Right lobe of liver (tissue), 6 donors: ENCODE measurements around the gene PROK1. TPM values are rescaled to one million over a fixed set of nuclear protein-coding genes. Genes with fewer than 3 reads are reported as not detected.

Source experiments
- ATAC-seq, 4 donors: fragments of 200-7000 bp; cut with Tn5 transposase; one replicate each; pipeline ENCODE4 v1.9.1; 2020; ENCODE audit warnings: mild to moderate bottlenecking in 4 of 4, moderate library complexity in 4 of 4
- DNase-seq, 3 donors: peaks; one replicate each; pipeline ENCODE4 v3.0.0-alpha.2; 2020
- H3K27ac ChIP-seq, 3 donors: fragments of 200-600 bp; one replicate each; pipeline ENCODE4 v1.8.0; 2022
- H3K27me3 ChIP-seq, 2 donors: fragments of 200-600 bp; one replicate each; pipeline ENCODE4 v1.8.0; 2022
- H3K36me3 ChIP-seq, 4 donors: fragments of 200-600 bp; sonication (generic) in 1 of 4; one replicate each; pipeline versions ENCODE4 v1.5.1 to v1.8.0; 2017 to 2022; ENCODE audit warnings: control low read depth in 1 of 4
- H3K4me1 ChIP-seq, 4 donors: fragments of 200-600 bp; sonication (generic) in 1 of 4; one replicate each; pipeline versions ENCODE4 v1.5.1 to v1.8.0; 2017 to 2022; ENCODE audit warnings: control low read depth in 1 of 4
- H3K4me3 ChIP-seq, 3 donors: fragments of 200-600 bp; one replicate each; pipeline ENCODE4 v1.8.0; 2022
- H3K9me3 ChIP-seq, 4 donors: fragments of 200-600 bp; sonication (generic) in 1 of 4; one replicate each; pipeline versions ENCODE4 v1.5.1 to v1.8.0; 2017 to 2022; ENCODE audit warnings: control low read depth in 1 of 4
- CTCF ChIP-seq, 4 donors: fragments of 200-600 bp in 3 of 4; fragments of 450-650 bp in 1 of 4; IDR thresholded peaks; one replicate each; pipeline versions ENCODE4 v1.5.1 to v1.8.0; 2016 to 2022; ENCODE audit warnings: antibody characterized with exemption in 4 of 4, mild to moderate bottlenecking in 2 of 4
- POLR2A ChIP-seq: fragments of 450-650 bp; IDR thresholded peaks from one replicate; pipeline ENCODE4 v1.6.1; 2017; ENCODE audit warnings: antibody characterized with exemption, mild to moderate bottlenecking
- WGBS: methylation state at CpG from one replicate; pipeline ENCODE4 v1.1.6; 2018; ENCODE audit warnings: low coverage, low lambda C conversion rate; ENCODE audit not compliant: insufficient coverage; ENCODE audit errors: missing lambda C conversion rate; 5-methylcytosine and 5-hydroxymethylcytosine counted together
- intact Hi-C, 2 donors: fragments of 100-400 bp; cut with DNase I; formaldehyde crosslinking; loops; one replicate each; pipeline versions ENCODE4 v1.11.2 to v1.14.1; 2022
- total RNA-seq, 6 experiments: library from RNA; depleted of rRNA in 2 of 6; stranded (reverse); fragments of >200 nt in 2 of 6; fragmentation: NEBNext Ultra II Directional in 3 of 6; extraction: Animal tissue kit (Norgen Biotek cat#: 25700) in 3 of 6; gene quantifications; one replicate each; pipeline versions ENCODE4 v1.1.0 to v1.2.4, GENCODE V29; 2016 to 2023
- donor health status: DM: no; HTN: yes; CAD: no.
- donor health status: DM: no; HTN: no; CAD: no.
- donor health status: DM: no; HTN: no; CAD: no.
- donor health status: DM: no; HTN: yes; CAD: no.
- donor health status: DM: no; HTN: yes; CAD: no.

The PROK1 gene
- total RNA-seq, 6 experiments from 2014 or later, result not detected

GRCh38 chr1:110489406-110489805 is 38.5 kb downstream of the PROK1 start:
- Histone ChIP-seq H3K27ac (no peak overlapping the region), H3K36me3 (no peaks in the 10 kb centered on the region), H3K4me3 (no peak overlapping the region), H3K4me1 (no peaks in the 10 kb centered on the region), H3K27me3 (no peaks in the 10 kb centered on the region), H3K9me3 (no peaks in the 10 kb centered on the region)
- DNase-seq (no peak), ATAC-seq (no peak)
- 100% methylated on average over 1 of the region's 15 CpGs for WGBS
- intact Hi-C loops, result no loop called here
- TF ChIP-seq POLR2A, result no peak
- TF ChIP-seq CTCF (IDR thresholded peaks at IDR 0.05), result no peak

GRCh38 chr1:110489973-110490542 is 39.1 kb downstream of the PROK1 start:
- intact Hi-C loops, result no loop called here
- no peak overlapping the region for H3K4me3 ChIP-seq
- no peaks in the 10 kb centered on the region for H3K36me3 ChIP-seq
- H3K27ac ChIP-seq, result no peak overlapping the region
- no peak for DNase-seq
- no peaks in the 10 kb centered on the region for H3K4me1 ChIP-seq
- ATAC-seq, result no peak
- no peaks in the 10 kb centered on the region for H3K9me3 ChIP-seq
- no peak for TF ChIP-seq CTCF (IDR thresholded peaks at IDR 0.05)
- TF ChIP-seq POLR2A, result no peak
- 75% methylated on average over 12 of the region's 14 CpGs for WGBS
- H3K27me3 ChIP-seq, result no peaks in the 10 kb centered on the region

- Histone ChIP-seq H3K9me3 (no peaks in the 10 kb centered on the region), H3K36me3 (no peaks in the 10 kb centered on the region), H3K4me1 (no peaks in the 10 kb centered on the region), H3K27ac (no peak overlapping the region), H3K27me3 (no peaks in the 10 kb centered on the region), H3K4me3 (no peak overlapping the region)
- intact Hi-C loops, result no loop called here
- ATAC-seq, result no peak
- DNase-seq, result no peak
- TF ChIP-seq POLR2A (no peak), CTCF (IDR thresholded peaks at IDR 0.05) (no peak)
- WGBS, result 64% methylated on average over 6 of the region's 11 CpGs
Observed at GRCh38 chr1:110490791-110491451, 40.0 kb downstream of the PROK1 start.

- 92% methylated on average over 3 of the region's 7 CpGs for WGBS
- ATAC-seq, result no peak
- intact Hi-C loops, result no loop called here
- Histone ChIP-seq H3K4me3 (no peak overlapping the region), H3K36me3 (no peaks in the 10 kb centered on the region), H3K4me1 (no peaks in the 10 kb centered on the region), H3K27ac (no peak overlapping the region), H3K27me3 (no peaks in the 10 kb centered on the region), H3K9me3 (no peaks in the 10 kb centered on the region)
- no peak for TF ChIP-seq POLR2A
- TF ChIP-seq CTCF (IDR thresholded peaks at IDR 0.05), result no peak
- no peak for DNase-seq
Observed at GRCh38 chr1:110492573-110492972, 41.6 kb downstream of the PROK1 start.
